IPS DF 4.7 (cell line): ENCODE results near the gene EML3.
"Not testable (repeated sequence)": the region's sequence is repeated elsewhere in the genome, so short reads cannot be mapped to it uniquely, and the experiment has no call there.

Experiments used
- DNase-seq: peaks from one replicate; pipeline ENCODE4 v3.0.0-alpha.2; 2013; ENCODE audit warnings: low spot score; ENCODE audit errors: extremely low read depth

EML3 gene

GRCh38 chr11:62621027-62621566 lies 8.5 kb upstream of the EML3 start:
- no peak for DNase-seq

GRCh38 chr11:62616957-62617356 lies 4.4 kb upstream of the EML3 start:
- not testable (repeated sequence) for DNase-seq

- DNase-seq: no peak
These were observed 2.9 kb upstream of the EML3 start for GRCh38 chr11:62615521-62615920.

GRCh38 chr11:62614275-62614674 lies 1.7 kb upstream of the EML3 start:
- no peak for DNase-seq

GRCh38 chr11:62613291-62613778 lies 760 bp upstream of the EML3 start:
- DNase-seq: no peak

- DNase-seq: no peak
These were observed 740 bp downstream of the EML3 start for GRCh38 chr11:62611705-62612365.

GRCh38 chr11:62610814-62611704 lies 1.5 kb downstream of the EML3 start:
- DNase-seq: no peak

- DNase-seq: no peak
These were observed 2.2 kb downstream of the EML3 start for GRCh38 chr11:62610403-62610802.

- no peak for DNase-seq
These were observed 3.8 kb downstream of the EML3 start for GRCh38 chr11:62608776-62609175.

- DNase-seq: no peak
These were observed 4.9 kb downstream of the EML3 start for GRCh38 chr11:62607714-62608113.

- DNase-seq: no peak
These were observed 6.7 kb downstream of the EML3 start for GRCh38 chr11:62605902-62606301.

- no peak for DNase-seq
These were observed 7.1 kb downstream of the EML3 start for GRCh38 chr11:62605467-62605866.

- no peak for DNase-seq
These were observed 8.0 kb downstream of the EML3 start for GRCh38 chr11:62604460-62605120.

- DNase-seq: no peak
These were observed 8.7 kb downstream of the EML3 start for GRCh38 chr11:62603776-62604299.

- DNase-seq: no peak
These were observed 9.5 kb downstream of the EML3 start for GRCh38 chr11:62603072-62603408.

- DNase-seq: no peak
These were observed 10.2 kb downstream of the EML3 start for GRCh38 chr11:62602141-62603071.

- peak; percentile 89 for DNase-seq
These were observed 11.0 kb downstream of the EML3 start, which contains the start of gene MTA2 for GRCh38 chr11:62601372-62602140. MTA2 (minus strand) TSS chr11:62601865; CDS start chr11:62601450, 415 bp downstream.

- no peak for DNase-seq
These were observed 11.5 kb downstream of the EML3 start for GRCh38 chr11:62601122-62601371.

GRCh38 chr11:62600367-62601121 lies 12.0 kb downstream of the EML3 start:
- no peak for DNase-seq
